B cell (primary cell): ENCODE data around the gene SLC27A1. TPM values are rescaled to one million over a fixed set of nuclear protein-coding genes. Genes with fewer than 3 reads are reported as not detected.

Source experiments
- ATAC-seq: fragments of 200-7000 bp; cut with Tn5 transposase; one replicate; pipeline ENCODE4 v1.10.0; 2021; ENCODE audit warnings: low read depth, mild to moderate bottlenecking, moderate number of reproducible peaks, moderate library complexity
- CTCF ChIA-PET: fragments of 350-600 bp; sonication (Branson Sonifier 250); formaldehyde crosslinking; loops from one replicate; lab custom pipeline; 2021; ENCODE audit warnings: antibody characterized with exemption, inconsistent platforms; lab: Charles Lee
- POLR2A ChIA-PET: fragments of 350-600 bp; sonication (Branson Sonifier 250); formaldehyde crosslinking; loops from one replicate; lab custom pipeline; 2021; ENCODE audit warnings: antibody characterized with exemption; lab: Charles Lee
- DNase-seq: peaks from one replicate; pipeline ENCODE4 v3.0.0; 2013
- H2AFZ ChIP-seq: 2 replicates; pipeline ENCODE4 v1.6.1; 2012; ENCODE audit warnings: mild to moderate bottlenecking, low read depth, low read length; ENCODE audit not compliant: insufficient read depth, poor library complexity, severe bottlenecking
- H3K27ac ChIP-seq, 2 donors: 1 replicate in 1 of 2; 2 replicates in 1 of 2; pipeline ENCODE4 v1.5.1; 2012 to 2013; ENCODE audit warnings: low read length in 2 of 2, mild to moderate bottlenecking in 2 of 2, moderate library complexity in 1 of 2
- H3K27me3 ChIP-seq, 4 experiments: fragments of 200-600 bp in 1 of 4; sonication (generic) in 1 of 4; replicated peaks in 1 of 4; 1 replicate in 2 of 4; 2 replicates in 2 of 4; pipeline versions ENCODE4 v1.6.1 to v1.7.0; 2013 to 2016; ENCODE audit warnings: low read length in 3 of 4, mild to moderate bottlenecking in 2 of 4, mixed read lengths in 1 of 4, moderate library complexity in 1 of 4; ENCODE audit not compliant: insufficient read depth in 4 of 4, control insufficient read depth in 3 of 4; ENCODE audit errors: control extremely low read depth in 1 of 4
- H3K36me3 ChIP-seq, 2 experiments: replicated peaks in 1 of 2; 1 replicate in 1 of 2; 2 replicates in 1 of 2; pipeline versions ENCODE4 v1.6.1 to v1.7.1; 2013; ENCODE audit warnings: low read length in 1 of 2; ENCODE audit not compliant: insufficient read depth in 2 of 2, control insufficient read depth in 1 of 2; ENCODE audit errors: control extremely low read depth in 1 of 2, extremely low read depth in 1 of 2
- H3K4me1 ChIP-seq, 2 donors: fragments of 200-600 bp in 1 of 2; sonication (generic) in 1 of 2; 1 replicate in 1 of 2; 2 replicates in 1 of 2; pipeline versions ENCODE4 v1.5.1 to v1.6.1; 2013 to 2017; ENCODE audit warnings: low read length in 2 of 2; ENCODE audit not compliant: control insufficient read depth in 2 of 2, insufficient read depth in 2 of 2
- H3K4me2 ChIP-seq: replicated peaks from 2 replicates; pipeline ENCODE3; 2012; ENCODE audit warnings: mild to moderate bottlenecking, low read depth, low read length; ENCODE audit not compliant: poor library complexity, severe bottlenecking
- H3K4me3 ChIP-seq, 5 experiments: fragments of 200-600 bp in 1 of 5; sonication (generic) in 1 of 5; 1 replicate in 3 of 5; 2 replicates in 2 of 5; pipeline versions ENCODE4 v1.5.1 to v1.7.0; 2011 to 2016; ENCODE audit warnings: low read length in 4 of 5, mild to moderate bottlenecking in 4 of 5, low read depth in 2 of 5, control low read depth in 1 of 5, moderate library complexity in 1 of 5; ENCODE audit not compliant: insufficient read depth in 1 of 5; ENCODE audit errors: control extremely low read depth in 1 of 5, extremely low read depth in 1 of 5
- H3K79me2 ChIP-seq: fragments of 200-600 bp; sonication (generic); one replicate; pipeline ENCODE4 v1.6.0; 2016; ENCODE audit warnings: low read length; ENCODE audit not compliant: control insufficient read depth, insufficient read depth
- H3K9ac ChIP-seq: fragments of 200-600 bp; sonication (generic); 2 replicates; pipeline ENCODE4 v1.6.1; 2017; ENCODE audit warnings: mild to moderate bottlenecking, low read length, moderate library complexity
- H3K9me3 ChIP-seq, 3 donors: one replicate each; pipeline versions ENCODE4 v1.6.1 to v1.7.1; 2013; ENCODE audit warnings: low read length in 2 of 3; ENCODE audit not compliant: control insufficient read depth in 2 of 3, insufficient read depth in 1 of 3; ENCODE audit errors: control extremely low read depth in 1 of 3
- H4K20me1 ChIP-seq: 2 replicates; pipeline ENCODE4 v1.6.0; 2012; ENCODE audit warnings: mild to moderate bottlenecking, low read length; ENCODE audit not compliant: insufficient read depth, control insufficient read depth, poor library complexity, severe bottlenecking
- H3K27ac Mint-ChIP-seq: one replicate; pipeline ENCODE4 v1.8.0; 2021; ENCODE audit warnings: mixed read lengths
- H3K27me3 Mint-ChIP-seq: one replicate; pipeline ENCODE4 v1.8.0; 2021; ENCODE audit warnings: mixed read lengths
- H3K4me1 Mint-ChIP-seq: one replicate; pipeline ENCODE4 v1.8.0; 2021; ENCODE audit warnings: mixed read lengths
- H3K4me3 Mint-ChIP-seq: one replicate; pipeline ENCODE4 v1.8.0; 2021; ENCODE audit warnings: mixed read lengths
- H3K9me3 Mint-ChIP-seq: one replicate; pipeline ENCODE4 v1.8.0; 2022; ENCODE audit warnings: mixed read lengths; ENCODE audit not compliant: insufficient read depth
- CTCF ChIP-seq: fragments of 200-600 bp; IDR thresholded peaks from one replicate; pipeline ENCODE4 v1.8.0; 2022; ENCODE audit warnings: antibody characterized with exemption, mild to moderate bottlenecking
- EZH2 ChIP-seq: IDR thresholded peaks from 2 replicates; pipeline ENCODE4 v1.6.1; 2012; ENCODE audit warnings: borderline replicate concordance, low read depth, mild to moderate bottlenecking, moderate library complexity, low read length; ENCODE audit not compliant: insufficient read depth, poor library complexity, severe bottlenecking
- WGBS: methylation state at CpG from one replicate; pipeline ENCODE4 v1.1.5; 2013; ENCODE audit warnings: missing lambda C conversion rate; ENCODE audit not compliant: insufficient coverage; 5-methylcytosine and 5-hydroxymethylcytosine counted together
- intact Hi-C: fragments of 100-400 bp; cut with micrococcal nuclease; formaldehyde crosslinking; loops from one replicate; pipeline ENCODE4 v1.10.0; 2022
- polyA plus RNA-seq: library from polyadenylated mRNA; depleted of rRNA; stranded (reverse); fragments of >200 nt; gene quantifications from 2 replicates; pipeline ENCODE4 v1.2.3, GENCODE V29; 2012
- total RNA-seq, 2 donors: library from RNA; stranded (reverse); fragments of 120-200 nt in 1 of 2; gene quantifications; 1 replicate in 1 of 2; 2 replicates in 1 of 2; pipeline versions ENCODE4 v1.2.3 to v1.2.4, GENCODE V29; 2013 to 2022

Gene SLC27A1
- total and polyA plus RNA-seq, 2 donors (not counting 1 experiment from before 2014, with no cell fraction given), result 5.1 to 9.5 TPM

GRCh38 chr19:17475541-17476115 lies 5.3 kb downstream of the SLC27A1 start:
- H3K79me2 ChIP-seq, result no peaks in the 10 kb centered on the region
- H3K4me2 ChIP-seq, result no peak overlapping the region
- POLR2A ChIA-PET, result no interaction called here
- Mint-ChIP-seq H3K27ac (no peak overlapping the region), H3K4me1 (peaks cover 8% of the 10 kb centered on the region), H3K4me3 (no peak overlapping the region), H3K9me3 (no peaks in the 10 kb centered on the region), H3K27me3 (no peaks in the 10 kb centered on the region)
- H3K36me3 ChIP-seq, result no peaks in the 10 kb centered on the region
- DNase-seq (no peak), ATAC-seq (no peak)
- no peak for TF ChIP-seq CTCF
- no peak for TF ChIP-seq EZH2
- intact Hi-C loops, result no loop called here
- no peaks in the 10 kb centered on the region for H3K27me3 ChIP-seq
- no peak overlapping the region for H3K27ac ChIP-seq
- CTCF ChIA-PET, result interaction anchor here (1.0 kb wide), 1 partner anchor 19 kb away, joined by 4 read pairs; no protein-coding TSS in a partner anchor
- H3K9me3 ChIP-seq, result no peaks in the 10 kb centered on the region
- H4K20me1 ChIP-seq, result no peaks in the 10 kb centered on the region
- peaks cover 6 to 7% of the 10 kb centered on the region in 2 donors for H3K4me1 ChIP-seq
- no peak overlapping the region for H3K9ac ChIP-seq
- H2AFZ ChIP-seq, result no peak overlapping the region
- WGBS, result 78% methylated on average over 8 of the region's 10 CpGs
- H3K4me3 ChIP-seq, result no peak overlapping the region

- Histone ChIP-seq H3K9me3 (no peaks in the 10 kb centered on the region), H3K9ac (no peak overlapping the region), H3K4me3 (no peak overlapping the region), H3K36me3 (no peaks in the 10 kb centered on the region), H3K4me1 (no peaks in the 10 kb centered on the region), H3K4me2 (no peak overlapping the region), H4K20me1 (no peaks in the 10 kb centered on the region), H3K27ac (no peak overlapping the region), H3K27me3 (no peaks in the 10 kb centered on the region), H3K79me2 (no peaks in the 10 kb centered on the region), H2AFZ (no peak overlapping the region)
- Mint-ChIP-seq H3K9me3 (no peaks in the 10 kb centered on the region), H3K27me3 (no peaks in the 10 kb centered on the region), H3K27ac (no peak overlapping the region), H3K4me3 (no peak overlapping the region), H3K4me1 (no peaks in the 10 kb centered on the region)
- WGBS, result 93% methylated on average over 4 of the region's 6 CpGs
- DNase-seq (no peak), ATAC-seq (no peak)
- no peak for TF ChIP-seq EZH2
- TF ChIP-seq CTCF, result no peak
- POLR2A ChIA-PET, result interaction anchor here (0.5 to 0.6 kb wide), 2 partner anchors 10 to 182 kb away, joined by 3 read pairs; no protein-coding TSS in a partner anchor
- CTCF ChIA-PET, result interaction anchor here (0.6 kb wide), 1 partner anchor 17 kb away, joined by 3 read pairs; no protein-coding TSS in a partner anchor
- intact Hi-C loops, result no loop called here
Observed at GRCh38 chr19:17479325-17479791, 9.0 kb downstream of the SLC27A1 start.
